ENCODE data around the gene MAP2K5. TPM values are rescaled to one million over a fixed set of nuclear protein-coding genes. Genes with fewer than 3 reads are reported as not detected.
A peak's percentile ranks its signal among the peaks of the same experiment; 100 is the strongest.

Gene MAP2K5
- total RNA-seq, 1 donor from 2014 or later = 29.0 TPM

DNA sequence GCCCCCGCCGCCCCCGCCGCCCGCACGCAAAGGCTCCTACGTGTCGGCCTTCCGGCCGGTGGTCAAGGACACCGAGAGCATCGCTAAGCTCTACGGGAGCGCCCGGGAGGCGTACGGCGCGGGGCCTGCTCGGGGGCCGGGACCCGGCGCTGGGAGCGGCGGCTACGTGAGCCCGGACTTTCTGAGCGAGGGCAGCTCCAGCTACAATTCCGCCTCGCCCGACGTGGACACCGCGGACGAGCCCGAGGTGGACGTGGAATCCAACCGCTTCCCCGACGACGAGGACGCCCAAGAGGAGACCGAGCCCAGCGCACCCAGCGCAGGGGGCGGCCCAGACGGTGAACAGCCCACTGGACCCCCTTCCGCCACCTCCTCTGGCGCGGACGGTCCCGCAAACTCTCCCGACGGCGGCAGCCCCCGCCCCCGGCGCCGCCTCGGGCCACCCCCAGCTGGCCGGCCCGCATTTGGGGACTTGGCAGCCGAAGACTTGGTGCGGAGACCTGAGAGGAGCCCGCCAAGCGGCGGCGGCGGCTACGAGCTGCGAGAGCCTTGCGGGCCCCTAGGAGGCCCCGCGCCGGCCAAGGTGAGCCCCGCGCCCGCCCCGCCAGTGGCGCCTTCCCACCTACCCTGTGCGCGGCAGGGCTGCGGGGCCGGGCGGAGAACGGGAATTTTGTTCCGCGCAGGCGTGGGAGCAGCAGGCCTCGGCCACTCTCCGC lies 285.2 kb downstream of the MAP2K5 start:
- H3K27ac Mint-ChIP-seq (ENCODE audit: unreplicated experiment) = no peak overlapping the region
- peak; percentile 28 for DNase-seq
- H3K9me3 Mint-ChIP-seq (ENCODE audit: unreplicated experiment) = peaks cover 13% of the 10 kb centered on the region
- peaks cover 11% of the 10 kb centered on the region for H3K4me1 Mint-ChIP-seq (ENCODE audit: low read depth, unreplicated experiment)
- peaks cover 35% of the 10 kb centered on the region for H3K27me3 Mint-ChIP-seq (ENCODE audit: unreplicated experiment)
- no peak overlapping the region for H3K4me3 Mint-ChIP-seq (ENCODE audit: unreplicated experiment)
- peaks cover 8% of the 10 kb centered on the region for H3K36me3 Mint-ChIP-seq (ENCODE audit: unreplicated experiment)
- TF ChIP-seq, protein P1, sequence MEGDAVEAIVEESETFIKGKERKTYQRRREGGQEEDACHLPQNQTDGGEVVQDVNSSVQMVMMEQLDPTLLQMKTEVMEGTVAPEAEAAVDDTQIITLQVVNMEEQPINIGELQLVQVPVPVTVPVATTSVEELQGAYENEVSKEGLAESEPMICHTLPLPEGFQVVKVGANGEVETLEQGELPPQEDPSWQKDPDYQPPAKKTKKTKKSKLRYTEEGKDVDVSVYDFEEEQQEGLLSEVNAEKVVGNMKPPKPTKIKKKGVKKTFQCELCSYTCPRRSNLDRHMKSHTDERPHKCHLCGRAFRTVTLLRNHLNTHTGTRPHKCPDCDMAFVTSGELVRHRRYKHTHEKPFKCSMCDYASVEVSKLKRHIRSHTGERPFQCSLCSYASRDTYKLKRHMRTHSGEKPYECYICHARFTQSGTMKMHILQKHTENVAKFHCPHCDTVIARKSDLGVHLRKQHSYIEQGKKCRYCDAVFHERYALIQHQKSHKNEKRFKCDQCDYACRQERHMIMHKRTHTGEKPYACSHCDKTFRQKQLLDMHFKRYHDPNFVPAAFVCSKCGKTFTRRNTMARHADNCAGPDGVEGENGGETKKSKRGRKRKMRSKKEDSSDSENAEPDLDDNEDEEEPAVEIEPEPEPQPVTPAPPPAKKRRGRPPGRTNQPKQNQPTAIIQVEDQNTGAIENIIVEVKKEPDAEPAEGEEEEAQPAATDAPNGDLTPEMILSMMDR (IDR thresholded peaks at IDR 0.05; ENCODE audit: partially characterized antibody, unreplicated experiment) = no peak

DNA sequence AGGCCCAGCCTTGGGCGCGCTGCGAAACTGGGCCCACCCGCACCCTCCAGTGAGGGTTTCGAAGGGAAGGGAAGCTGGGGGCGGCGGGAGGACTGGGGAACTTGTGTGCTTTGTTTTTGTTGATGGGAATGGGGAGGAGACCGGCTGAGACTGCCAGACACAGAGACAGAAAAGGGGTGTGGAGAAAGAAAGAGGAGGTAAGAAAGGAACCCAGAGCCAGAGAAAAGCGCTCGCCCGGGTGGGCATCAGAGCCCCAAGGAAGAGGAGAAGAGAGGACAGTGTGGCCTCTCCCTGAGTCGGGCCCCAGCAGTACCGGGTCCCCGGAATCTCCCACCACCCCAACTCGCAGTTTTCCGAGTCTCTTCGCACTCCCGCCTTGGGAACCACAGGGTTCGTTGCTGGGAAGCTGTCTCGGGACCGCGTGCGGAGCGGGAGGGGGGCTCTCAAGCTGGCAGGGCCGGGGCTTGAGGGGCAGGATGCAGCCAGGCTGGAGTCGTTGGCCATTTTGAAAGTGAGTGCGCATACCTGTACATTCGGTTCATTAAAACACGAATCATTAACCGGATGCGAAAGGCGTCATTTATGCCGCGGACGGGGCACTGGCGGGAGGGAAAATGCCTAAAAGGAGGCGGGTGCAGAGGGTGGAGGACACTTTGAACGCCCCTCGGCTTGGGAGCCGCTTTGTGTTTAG lies 285.9 kb downstream of the MAP2K5 start:
- DNase-seq = no peak
- H3K27me3 Mint-ChIP-seq (ENCODE audit: unreplicated experiment) = peaks cover 35% of the 10 kb centered on the region
- peaks cover 13% of the 10 kb centered on the region for H3K9me3 Mint-ChIP-seq (ENCODE audit: unreplicated experiment)
- peaks cover 8% of the 10 kb centered on the region for H3K36me3 Mint-ChIP-seq (ENCODE audit: unreplicated experiment)
- H3K27ac Mint-ChIP-seq (ENCODE audit: unreplicated experiment) = no peak overlapping the region
- H3K4me1 Mint-ChIP-seq (ENCODE audit: low read depth, unreplicated experiment) = peaks cover 11% of the 10 kb centered on the region
- TF ChIP-seq, protein P1 (IDR thresholded peaks at IDR 0.05; ENCODE audit: partially characterized antibody, unreplicated experiment) = no peak
- H3K4me3 Mint-ChIP-seq (ENCODE audit: unreplicated experiment) = peak overlapping the region; percentile 73

DNA sequence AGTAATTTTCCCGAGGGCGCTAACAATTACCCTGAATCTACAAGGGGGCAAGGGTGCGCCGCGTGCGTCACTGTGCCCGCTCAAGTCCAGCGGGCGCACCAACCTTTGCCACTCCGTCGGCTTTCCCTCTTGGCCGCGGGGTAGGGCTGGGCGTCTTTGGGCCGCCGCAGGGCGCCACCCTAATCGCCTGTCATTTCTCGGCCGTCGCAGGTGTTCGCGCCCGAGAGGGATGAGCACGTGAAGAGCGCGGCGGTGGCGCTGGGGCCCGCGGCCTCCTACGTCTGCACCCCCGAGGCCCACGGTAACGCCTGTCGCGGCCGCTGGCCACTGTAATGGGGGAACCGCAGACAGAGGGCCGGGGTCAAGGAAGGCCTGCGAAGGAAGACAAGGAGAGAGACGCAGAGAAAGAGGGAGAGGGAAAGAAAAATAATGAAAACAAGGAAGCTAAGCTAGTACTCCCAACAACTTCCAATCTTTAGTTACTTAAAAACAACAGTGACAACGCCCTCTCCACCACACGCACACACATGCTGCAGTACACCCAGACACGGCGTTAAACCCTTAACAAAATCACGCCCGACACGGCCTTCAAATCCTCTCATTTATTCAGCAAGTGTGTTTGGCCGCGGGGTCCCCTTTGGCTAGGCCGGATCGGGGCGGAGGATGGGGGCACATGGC lies 286.6 kb downstream of the MAP2K5 start:
- DNase-seq = peak; percentile 27
- TF ChIP-seq, protein P1 (IDR thresholded peaks at IDR 0.05; ENCODE audit: partially characterized antibody, unreplicated experiment) = no peak
- Mint-ChIP-seq H3K4me3 (ENCODE audit: unreplicated experiment) (peak overlapping the region; percentile 78), H3K27ac (ENCODE audit: unreplicated experiment) (no peak overlapping the region), H3K27me3 (ENCODE audit: unreplicated experiment) (peaks cover 29% of the 10 kb centered on the region), H3K36me3 (ENCODE audit: unreplicated experiment) (peaks cover 8% of the 10 kb centered on the region), H3K9me3 (ENCODE audit: unreplicated experiment) (peaks cover 7% of the 10 kb centered on the region), H3K4me1 (ENCODE audit: low read depth, unreplicated experiment) (peaks cover 7% of the 10 kb centered on the region)

DNA sequence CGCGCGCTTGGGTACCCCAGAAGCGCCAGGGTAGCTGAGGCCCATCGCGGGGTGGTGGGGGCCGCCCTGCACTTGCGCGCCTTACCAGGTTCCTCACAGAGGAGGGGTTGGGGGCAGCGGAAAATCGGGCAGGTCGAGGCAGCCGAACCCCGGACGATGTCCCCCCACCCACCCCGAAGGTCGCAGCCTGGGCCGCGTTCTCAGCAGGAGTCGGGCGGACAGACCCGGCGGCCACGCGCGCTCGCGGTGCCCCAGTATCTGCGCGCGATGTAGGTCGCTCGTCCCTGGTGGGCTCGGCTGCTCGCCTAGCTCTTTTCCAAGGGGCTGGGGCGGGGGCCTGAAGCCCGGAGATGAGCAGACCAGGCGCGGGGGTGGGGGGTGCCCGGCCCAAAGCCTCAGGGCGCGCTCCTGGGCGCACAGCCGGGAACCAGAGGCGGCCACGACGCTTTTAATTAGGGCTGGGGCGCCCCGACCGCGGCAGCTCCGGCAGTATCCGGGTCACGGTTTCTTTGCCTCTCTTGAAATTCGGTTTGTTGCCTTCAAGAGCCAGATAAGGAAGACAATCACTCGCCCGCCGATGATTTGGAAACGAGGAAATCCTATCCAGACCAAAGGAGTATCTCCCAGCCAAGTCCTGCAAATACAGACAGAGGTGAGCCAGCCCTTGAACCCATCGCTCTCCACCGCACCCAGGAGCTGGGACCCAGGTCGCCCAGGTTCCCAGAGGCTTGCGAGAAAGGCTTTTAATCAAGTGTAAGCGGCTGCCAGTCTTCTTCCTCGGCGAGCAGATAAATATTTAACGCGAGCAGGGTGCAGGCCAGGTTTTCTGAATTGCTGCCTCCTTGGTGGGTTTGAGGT lies 287.4 kb downstream of the MAP2K5 start:
- Mint-ChIP-seq H3K27ac (ENCODE audit: unreplicated experiment) (no peak overlapping the region), H3K4me1 (ENCODE audit: low read depth, unreplicated experiment) (peaks cover 8% of the 10 kb centered on the region), H3K36me3 (ENCODE audit: unreplicated experiment) (peaks cover 8% of the 10 kb centered on the region), H3K27me3 (ENCODE audit: unreplicated experiment) (peaks cover 22% of the 10 kb centered on the region), H3K9me3 (ENCODE audit: unreplicated experiment) (peaks cover 5% of the 10 kb centered on the region), H3K4me3 (ENCODE audit: unreplicated experiment) (peak overlapping the region; percentile 15)
- DNase-seq = no peak
- TF ChIP-seq, protein P1 (IDR thresholded peaks at IDR 0.05; ENCODE audit: partially characterized antibody, unreplicated experiment) = no peak
